ENCODE data around the gene LMTK2. TPM values are rescaled to one million over a fixed set of nuclear protein-coding genes. Genes with fewer than 3 reads are reported as not detected.

LMTK2 gene
- total RNA-seq, 2 experiments from 2014 or later = 30.3 to 31.7 TPM

DNA sequence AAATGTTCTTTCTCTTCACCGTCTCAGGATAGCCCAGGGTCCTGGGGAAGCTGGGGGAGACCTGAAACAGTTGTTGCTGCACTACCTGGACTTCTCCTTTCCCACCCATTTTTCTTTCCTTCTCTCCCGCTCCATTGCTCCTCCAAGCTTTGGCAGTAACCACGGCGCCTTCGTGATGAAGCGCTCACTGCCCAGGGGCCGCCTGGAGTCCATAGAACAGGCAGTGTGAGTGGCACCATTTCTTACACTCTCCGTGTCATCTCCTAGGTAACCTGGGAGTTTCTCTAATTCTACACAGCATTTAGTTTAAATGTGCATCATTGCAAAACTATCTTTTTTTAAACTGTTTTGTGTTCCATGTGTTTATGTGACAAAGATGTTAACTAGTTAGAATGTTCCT is 64.3 kb downstream of the LMTK2 start:
- Mint-ChIP-seq H3K4me3 (no peak overlapping the region), H3K27ac (no peak overlapping the region), H3K4me1 (ENCODE audit: low read depth) (peaks cover 19% of the 10 kb centered on the region), H3K27me3 (no peaks in the 10 kb centered on the region), H3K36me3 (ENCODE audit: low read depth) (peaks cover 41% of the 10 kb centered on the region), H3K9me3 (no peaks in the 10 kb centered on the region)
- H3K4me3 ChIP-seq (ENCODE audit: low read length) = no peak overlapping the region
- H3K27ac ChIP-seq (ENCODE audit: low read depth in 1 of 2, low read length in 2 of 2) = no peak overlapping the region
- ATAC-seq (ENCODE audit: poor library complexity) (no peak), DNase-seq (no peak)
- POLR2A ChIA-PET = no interaction called here
- TF ChIP-seq, protein P1, sequence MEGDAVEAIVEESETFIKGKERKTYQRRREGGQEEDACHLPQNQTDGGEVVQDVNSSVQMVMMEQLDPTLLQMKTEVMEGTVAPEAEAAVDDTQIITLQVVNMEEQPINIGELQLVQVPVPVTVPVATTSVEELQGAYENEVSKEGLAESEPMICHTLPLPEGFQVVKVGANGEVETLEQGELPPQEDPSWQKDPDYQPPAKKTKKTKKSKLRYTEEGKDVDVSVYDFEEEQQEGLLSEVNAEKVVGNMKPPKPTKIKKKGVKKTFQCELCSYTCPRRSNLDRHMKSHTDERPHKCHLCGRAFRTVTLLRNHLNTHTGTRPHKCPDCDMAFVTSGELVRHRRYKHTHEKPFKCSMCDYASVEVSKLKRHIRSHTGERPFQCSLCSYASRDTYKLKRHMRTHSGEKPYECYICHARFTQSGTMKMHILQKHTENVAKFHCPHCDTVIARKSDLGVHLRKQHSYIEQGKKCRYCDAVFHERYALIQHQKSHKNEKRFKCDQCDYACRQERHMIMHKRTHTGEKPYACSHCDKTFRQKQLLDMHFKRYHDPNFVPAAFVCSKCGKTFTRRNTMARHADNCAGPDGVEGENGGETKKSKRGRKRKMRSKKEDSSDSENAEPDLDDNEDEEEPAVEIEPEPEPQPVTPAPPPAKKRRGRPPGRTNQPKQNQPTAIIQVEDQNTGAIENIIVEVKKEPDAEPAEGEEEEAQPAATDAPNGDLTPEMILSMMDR (IDR thresholded peaks at IDR 0.05) = no peak
- intact Hi-C loops (cut with DNase I, micrococcal nuclease) = no loop called here
- CTCF ChIA-PET = interaction anchor here (0.7 kb wide), 1 partner anchor 149 kb away, joined by 3 read pairs; no protein-coding TSS in a partner anchor
- H3K4me1 ChIP-seq (ENCODE audit: insufficient read depth, low read length) = no peaks in the 10 kb centered on the region
- no peaks in the 10 kb centered on the region for H3K9me3 ChIP-seq (ENCODE audit: control insufficient read depth in 1 of 2, insufficient read depth in 1 of 2, low read length in 2 of 2)
- H3K27me3 ChIP-seq (ENCODE audit: control insufficient read depth in 1 of 2, insufficient read depth in 2 of 2, low read length in 2 of 2) = no peaks in the 10 kb centered on the region
- peaks cover 40% of the 10 kb centered on the region for H3K36me3 ChIP-seq (ENCODE audit: insufficient read depth, low read length)

DNA sequence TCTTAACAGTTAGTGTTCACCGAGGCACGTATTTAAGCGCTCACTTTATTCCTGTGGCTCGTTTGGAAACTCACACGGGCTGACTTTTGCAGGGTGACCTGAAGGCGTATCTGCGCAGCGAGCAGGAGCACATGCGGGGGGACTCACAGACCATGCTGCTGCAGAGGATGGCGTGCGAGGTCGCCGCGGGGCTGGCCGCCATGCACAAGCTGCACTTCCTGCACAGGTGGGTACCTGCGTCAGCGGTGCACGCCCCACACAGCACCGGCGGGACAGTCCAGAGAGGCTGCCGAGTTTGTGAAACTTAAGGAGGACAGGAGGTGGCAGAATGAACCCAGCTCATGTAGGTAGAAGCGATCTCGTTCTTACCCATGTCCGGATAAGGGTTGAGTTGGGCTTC is 64.8 kb downstream of the LMTK2 start:
- Mint-ChIP-seq H3K27me3 (no peaks in the 10 kb centered on the region), H3K36me3 (ENCODE audit: low read depth) (peaks cover 45% of the 10 kb centered on the region), H3K4me1 (ENCODE audit: low read depth) (peaks cover 16% of the 10 kb centered on the region), H3K9me3 (no peaks in the 10 kb centered on the region), H3K27ac (no peak overlapping the region), H3K4me3 (no peak overlapping the region)
- Histone ChIP-seq H3K27ac (ENCODE audit: low read depth in 1 of 2, low read length in 2 of 2) (no peak overlapping the region), H3K4me3 (ENCODE audit: low read length) (no peak overlapping the region), H3K27me3 (ENCODE audit: control insufficient read depth in 1 of 2, insufficient read depth in 2 of 2, low read length in 2 of 2) (no peaks in the 10 kb centered on the region), H3K9me3 (ENCODE audit: control insufficient read depth in 1 of 2, insufficient read depth in 1 of 2, low read length in 2 of 2) (no peaks in the 10 kb centered on the region), H3K4me1 (ENCODE audit: insufficient read depth, low read length) (no peaks in the 10 kb centered on the region), H3K36me3 (ENCODE audit: insufficient read depth, low read length) (peaks cover 40% of the 10 kb centered on the region)
- TF ChIP-seq, protein P1 (IDR thresholded peaks at IDR 0.05) = no peak
- ChIA-PET CTCF (no interaction called here), POLR2A (no interaction called here)
- DNase-seq = no peak
- intact Hi-C loops (cut with DNase I, micrococcal nuclease) = no loop called here
- ATAC-seq (ENCODE audit: poor library complexity) = no peak

DNA sequence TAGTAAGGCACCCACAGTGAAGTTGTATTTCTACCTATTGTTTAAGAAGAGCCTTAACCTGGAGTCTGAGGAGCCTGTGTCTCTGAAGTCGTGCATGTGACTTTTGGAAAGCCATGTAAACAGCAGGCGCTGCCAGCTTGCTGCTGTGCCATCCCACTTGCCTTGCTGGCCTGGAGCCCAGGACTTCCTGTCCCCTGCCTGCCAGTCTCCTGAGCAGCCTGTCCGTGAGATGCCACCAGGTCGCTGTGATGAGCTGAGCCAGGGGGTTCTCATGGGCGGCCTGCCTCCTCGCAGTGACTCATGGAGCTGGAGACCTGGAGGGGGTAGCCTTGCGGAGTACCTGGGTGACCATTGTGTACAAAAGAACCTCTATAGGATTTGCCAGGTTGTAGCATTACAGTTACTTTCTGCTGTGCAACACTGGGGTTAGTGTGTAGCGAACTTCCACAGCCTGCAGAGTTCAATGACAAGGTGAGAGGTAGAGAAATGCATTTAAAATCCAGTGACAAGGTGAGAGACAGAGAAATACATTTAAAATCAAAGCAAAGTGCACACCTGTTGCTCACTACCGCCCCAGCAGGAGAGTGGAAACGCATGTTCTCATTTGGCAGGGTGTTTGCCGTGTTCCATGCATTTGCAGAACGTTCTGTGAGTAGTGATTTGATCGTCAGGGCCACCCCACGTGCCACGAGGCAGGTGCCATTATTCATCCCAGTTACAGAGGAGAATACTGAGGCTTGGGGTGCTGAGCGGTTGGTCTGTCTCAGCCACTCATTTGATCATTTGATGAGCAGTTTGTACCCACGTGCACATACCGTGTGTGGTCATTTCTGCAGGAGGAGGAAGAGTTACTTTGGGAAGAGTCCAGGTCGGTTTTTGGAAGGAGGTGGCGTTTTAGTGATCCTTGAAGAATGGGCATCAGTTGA is 67.9 kb downstream of the LMTK2 start:
- H3K36me3 Mint-ChIP-seq (ENCODE audit: low read depth) = peaks cover 61% of the 10 kb centered on the region
- ChIA-PET CTCF (interaction anchor here (1.4 kb wide), 1 partner anchor 10 kb away, joined by 3 read pairs; no protein-coding TSS in a partner anchor), POLR2A (no interaction called here)
- H3K4me1 ChIP-seq (ENCODE audit: insufficient read depth, low read length) = no peaks in the 10 kb centered on the region
- DNase-seq (no peak), ATAC-seq (ENCODE audit: poor library complexity) (no peak)
- H3K9me3 ChIP-seq (ENCODE audit: control insufficient read depth in 1 of 2, insufficient read depth in 1 of 2, low read length in 2 of 2) = no peaks in the 10 kb centered on the region
- no peaks in the 10 kb centered on the region for H3K9me3 Mint-ChIP-seq
- no peak overlapping the region for H3K4me3 ChIP-seq (ENCODE audit: low read length)
- no peak overlapping the region for H3K4me3 Mint-ChIP-seq
- intact Hi-C loops (cut with DNase I, micrococcal nuclease) = no loop called here
- H3K27ac ChIP-seq (ENCODE audit: low read depth in 1 of 2, low read length in 2 of 2) = no peak overlapping the region
- H3K27me3 ChIP-seq (ENCODE audit: control insufficient read depth in 1 of 2, insufficient read depth in 2 of 2, low read length in 2 of 2) = no peaks in the 10 kb centered on the region
- H3K27ac Mint-ChIP-seq = no peak overlapping the region
- TF ChIP-seq, protein P1 (IDR thresholded peaks at IDR 0.05) = no peak
- no peaks in the 10 kb centered on the region for H3K4me1 Mint-ChIP-seq (ENCODE audit: low read depth)
- H3K36me3 ChIP-seq (ENCODE audit: insufficient read depth, low read length) = peaks cover 51% of the 10 kb centered on the region
- no peaks in the 10 kb centered on the region for H3K27me3 Mint-ChIP-seq

Measured in CD4-positive, alpha-beta T cell (primary cell).